ENCODE measurements around the gene HOXD1. TPM values are rescaled to one million over a fixed set of nuclear protein-coding genes. Genes with fewer than 3 reads are reported as not detected.

Gene HOXD1
- total RNA-seq, 4 donors from 2014 or later: 0.23 to 0.55 (median 0.27) TPM; not detected in 1

DNA sequence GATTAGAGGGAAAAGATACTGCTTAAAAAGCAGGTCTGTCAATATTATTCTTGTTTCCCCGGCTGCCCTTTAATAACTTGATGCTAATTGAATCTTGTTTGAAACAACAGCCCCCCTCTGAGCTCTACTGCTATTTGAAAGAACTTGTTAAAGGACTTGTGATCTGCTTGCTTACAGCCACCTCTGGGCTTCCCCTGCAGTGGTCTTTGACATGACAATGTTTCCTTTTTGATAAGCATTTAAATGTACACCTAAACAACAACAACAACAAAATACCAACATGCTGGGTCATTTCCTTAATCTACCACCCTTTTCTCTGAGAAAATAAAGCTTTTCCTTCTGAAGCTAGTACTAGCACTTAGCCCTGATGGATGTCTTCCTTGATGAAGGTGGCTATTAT is 3.9 kb downstream of the HOXD1 start:
- TF ChIP-seq, protein P1, sequence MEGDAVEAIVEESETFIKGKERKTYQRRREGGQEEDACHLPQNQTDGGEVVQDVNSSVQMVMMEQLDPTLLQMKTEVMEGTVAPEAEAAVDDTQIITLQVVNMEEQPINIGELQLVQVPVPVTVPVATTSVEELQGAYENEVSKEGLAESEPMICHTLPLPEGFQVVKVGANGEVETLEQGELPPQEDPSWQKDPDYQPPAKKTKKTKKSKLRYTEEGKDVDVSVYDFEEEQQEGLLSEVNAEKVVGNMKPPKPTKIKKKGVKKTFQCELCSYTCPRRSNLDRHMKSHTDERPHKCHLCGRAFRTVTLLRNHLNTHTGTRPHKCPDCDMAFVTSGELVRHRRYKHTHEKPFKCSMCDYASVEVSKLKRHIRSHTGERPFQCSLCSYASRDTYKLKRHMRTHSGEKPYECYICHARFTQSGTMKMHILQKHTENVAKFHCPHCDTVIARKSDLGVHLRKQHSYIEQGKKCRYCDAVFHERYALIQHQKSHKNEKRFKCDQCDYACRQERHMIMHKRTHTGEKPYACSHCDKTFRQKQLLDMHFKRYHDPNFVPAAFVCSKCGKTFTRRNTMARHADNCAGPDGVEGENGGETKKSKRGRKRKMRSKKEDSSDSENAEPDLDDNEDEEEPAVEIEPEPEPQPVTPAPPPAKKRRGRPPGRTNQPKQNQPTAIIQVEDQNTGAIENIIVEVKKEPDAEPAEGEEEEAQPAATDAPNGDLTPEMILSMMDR (IDR thresholded peaks at IDR 0.05): no peak
- TF ChIP-seq POLR2A (IDR thresholded peaks at IDR 0.05): no peak
- WGBS, 2 donors: 27 to 33% methylated on average over 1 of the region's 1 CpG

GRCh38 chr2:176193048-176193447 is 4.6 kb downstream of the HOXD1 start:
- no peak overlapping the region for H3K4me3 ChIP-seq (ENCODE audit: low read depth, poor library complexity, severe bottlenecking)
- WGBS, 2 donors: 22 to 27% methylated on average over 1 of the region's 1 CpG
- TF ChIP-seq, protein P1 (IDR thresholded peaks at IDR 0.05): no peak
- TF ChIP-seq POLR2A (IDR thresholded peaks at IDR 0.05): no peak
- intact Hi-C loops (cut with DNase I; ENCODE audit: low total_unique reads): no loop called here
- no peak for DNase-seq (ENCODE audit: low spot score in 2 of 2)

More for the DNA sequence above, 3.9 kb downstream of the HOXD1 start:
- no peak for DNase-seq (ENCODE audit: low spot score in 2 of 2)
- no peak overlapping the region for H3K4me3 ChIP-seq (ENCODE audit: low read depth, poor library complexity, severe bottlenecking)
- intact Hi-C loops (cut with DNase I; ENCODE audit: low total_unique reads): no loop called here

DNA sequence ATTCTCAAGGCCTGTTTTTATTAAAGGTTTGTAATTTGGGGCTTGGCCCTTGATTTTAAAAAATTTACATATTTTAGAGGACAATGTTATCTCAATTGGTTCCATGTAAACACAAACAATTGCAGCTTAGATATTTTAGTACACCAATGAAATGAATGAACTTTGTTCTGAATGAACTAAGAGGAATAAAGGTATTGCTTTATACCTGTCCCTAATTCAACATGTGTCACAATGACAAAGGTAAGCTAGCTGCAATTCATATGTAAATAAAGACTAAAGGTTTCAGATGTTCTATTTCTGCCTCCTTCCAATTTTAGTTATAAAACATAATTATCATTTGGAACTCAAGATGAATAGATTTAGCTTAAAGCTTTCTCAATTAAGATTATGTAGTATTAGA is 11.4 kb downstream of the HOXD1 start:
- no peak overlapping the region for H3K4me3 ChIP-seq (ENCODE audit: low read depth, poor library complexity, severe bottlenecking)
- no peak for TF ChIP-seq POLR2A (IDR thresholded peaks at IDR 0.05)
- TF ChIP-seq, protein P1 (IDR thresholded peaks at IDR 0.05): no peak
- DNase-seq (ENCODE audit: low spot score in 2 of 2): no peak
- intact Hi-C loops (cut with DNase I; ENCODE audit: low total_unique reads): no loop called here

DNA sequence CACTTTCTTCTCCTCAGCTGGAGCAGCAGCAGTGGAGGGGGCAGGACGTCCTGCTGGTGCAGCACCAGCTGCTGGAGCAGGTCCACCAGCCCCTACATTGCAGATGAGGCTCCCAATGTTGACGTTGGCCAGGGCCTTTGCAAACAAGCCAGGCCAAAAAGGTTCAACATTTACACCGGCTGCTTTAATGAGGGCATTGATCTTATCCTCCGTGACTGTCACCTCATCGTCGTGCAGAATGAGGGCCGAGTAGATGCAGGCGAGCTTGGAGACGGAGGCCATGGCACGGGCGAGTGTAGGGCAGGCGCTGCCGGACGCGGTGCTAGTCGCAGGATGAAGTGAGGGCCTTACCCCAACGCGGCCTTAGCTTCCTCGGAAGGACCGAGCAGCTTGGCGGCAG is 12.5 kb downstream of the HOXD1 start:
- DNase-seq (ENCODE audit: low spot score in 2 of 2): no peak
- WGBS, 2 donors: 76 to 80% methylated on average over 21 of the region's 21 CpGs
- TF ChIP-seq, protein P1 (IDR thresholded peaks at IDR 0.05): no peak
- TF ChIP-seq POLR2A (IDR thresholded peaks at IDR 0.05): no peak
- H3K4me3 ChIP-seq (ENCODE audit: low read depth, poor library complexity, severe bottlenecking): no peak overlapping the region
- intact Hi-C loops (cut with DNase I; ENCODE audit: low total_unique reads): no loop called here

DNA sequence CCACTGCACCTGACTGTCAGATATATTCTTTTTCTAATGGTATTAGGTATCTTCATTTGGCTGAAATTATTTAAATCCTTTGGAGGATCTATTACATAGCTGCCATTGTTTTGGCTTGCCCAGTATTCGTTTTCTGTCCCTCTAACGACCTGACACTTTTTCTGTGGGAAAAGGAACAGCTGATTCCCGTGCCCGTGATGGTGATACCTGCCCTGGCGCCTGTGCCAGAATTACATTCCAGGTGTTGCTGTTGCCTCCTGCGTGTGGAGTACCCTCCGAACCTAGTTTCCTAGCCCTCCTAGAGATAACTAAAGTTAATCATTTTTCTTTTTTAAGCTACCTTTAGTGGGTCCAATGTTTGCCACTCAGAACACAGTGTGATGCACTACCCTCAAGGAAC is 14.0 kb downstream of the HOXD1 start:
- DNase-seq (ENCODE audit: low spot score in 2 of 2): no peak
- intact Hi-C loops (cut with DNase I; ENCODE audit: low total_unique reads): no loop called here
- no peak overlapping the region for H3K4me3 ChIP-seq (ENCODE audit: low read depth, poor library complexity, severe bottlenecking)
- TF ChIP-seq, protein P1 (IDR thresholded peaks at IDR 0.05): no peak
- TF ChIP-seq POLR2A (IDR thresholded peaks at IDR 0.05): no peak
- WGBS, 2 donors: 81 to 90% methylated on average over 7 of the region's 7 CpGs

DNA sequence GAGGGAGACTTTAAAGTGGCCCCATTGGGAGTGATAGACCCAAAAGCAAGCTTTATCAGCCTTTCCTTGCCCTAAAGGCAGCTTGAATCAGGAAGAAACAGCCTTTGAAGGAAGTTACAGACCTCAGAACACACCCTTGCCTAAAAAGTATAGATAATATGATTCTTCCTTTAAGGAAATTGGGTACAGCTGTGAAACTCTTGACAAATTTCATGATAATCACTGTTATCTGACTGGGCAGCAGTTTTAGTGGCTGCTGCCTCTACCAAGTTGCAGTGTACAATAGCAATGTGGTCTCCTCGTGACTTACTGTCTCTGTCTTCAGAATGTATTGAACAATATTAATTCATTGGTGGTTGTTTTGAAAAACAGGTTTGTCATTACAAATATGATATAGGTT is 16.7 kb downstream of the HOXD1 start:
- intact Hi-C loops (cut with DNase I; ENCODE audit: low total_unique reads): no loop called here
- TF ChIP-seq, protein P1 (IDR thresholded peaks at IDR 0.05): no peak
- TF ChIP-seq POLR2A (IDR thresholded peaks at IDR 0.05): no peak
- DNase-seq (ENCODE audit: low spot score in 2 of 2): no peak
- H3K4me3 ChIP-seq (ENCODE audit: low read depth, poor library complexity, severe bottlenecking): no peak overlapping the region
- WGBS, 2 donors: 82 to 90% methylated on average over 1 of the region's 1 CpG
